ENCODE data around the gene PTPRG. TPM values are rescaled to one million over a fixed set of nuclear protein-coding genes. Genes with fewer than 3 reads are reported as not detected.

Gene PTPRG
- total RNA-seq, 1 donor from 2014 or later = 25.2 TPM

- no peak overlapping the region for H3K4me3 ChIP-seq (ENCODE audit: low read depth, low read length)
- DNase-seq (ENCODE audit: low read depth) = no peak
- no peak for TF ChIP-seq CTCF (IDR thresholded peaks at IDR 0.05; ENCODE audit: insufficient read depth, low read length, poor library complexity, severe bottlenecking)
Measured at GRCh38 chr3:62255758-62256157, 694.4 kb downstream of the PTPRG start.

GRCh38 chr3:62259924-62260323 is 698.6 kb downstream of the PTPRG start:
- Histone ChIP-seq H3K27me3 (ENCODE audit: control insufficient read depth, insufficient read depth, low read length) (no peaks in the 10 kb centered on the region), H3K4me3 (ENCODE audit: low read depth, low read length) (no peak overlapping the region), H3K36me3 (ENCODE audit: control insufficient read depth, insufficient read depth, low read length) (no peaks in the 10 kb centered on the region)
- TF ChIP-seq CTCF (IDR thresholded peaks at IDR 0.05; ENCODE audit: insufficient read depth, low read length, poor library complexity, severe bottlenecking) = no peak
- DNase-seq (ENCODE audit: low read depth) = no peak

More at GRCh38 chr3:62255758-62256157, 694.4 kb downstream of the PTPRG start:
- Histone ChIP-seq H3K27me3 (ENCODE audit: control insufficient read depth, insufficient read depth, low read length) (no peaks in the 10 kb centered on the region), H3K36me3 (ENCODE audit: control insufficient read depth, insufficient read depth, low read length) (no peaks in the 10 kb centered on the region)

GRCh38 chr3:62260655-62261054 is 699.3 kb downstream of the PTPRG start:
- Histone ChIP-seq H3K4me3 (ENCODE audit: low read depth, low read length) (no peak overlapping the region), H3K27me3 (ENCODE audit: control insufficient read depth, insufficient read depth, low read length) (no peaks in the 10 kb centered on the region), H3K36me3 (ENCODE audit: control insufficient read depth, insufficient read depth, low read length) (no peaks in the 10 kb centered on the region)
- no peak for DNase-seq (ENCODE audit: low read depth)
- no peak for TF ChIP-seq CTCF (IDR thresholded peaks at IDR 0.05; ENCODE audit: insufficient read depth, low read length, poor library complexity, severe bottlenecking)

GRCh38 chr3:62261121-62261520 is 699.8 kb downstream of the PTPRG start:
- no peaks in the 10 kb centered on the region for H3K27me3 ChIP-seq (ENCODE audit: control insufficient read depth, insufficient read depth, low read length)
- no peak for TF ChIP-seq CTCF (IDR thresholded peaks at IDR 0.05; ENCODE audit: insufficient read depth, low read length, poor library complexity, severe bottlenecking)
- no peak overlapping the region for H3K4me3 ChIP-seq (ENCODE audit: low read depth, low read length)
- DNase-seq (ENCODE audit: low read depth) = no peak
- no peaks in the 10 kb centered on the region for H3K36me3 ChIP-seq (ENCODE audit: control insufficient read depth, insufficient read depth, low read length)

GRCh38 chr3:62261736-62262135 is 700.4 kb downstream of the PTPRG start:
- TF ChIP-seq CTCF (IDR thresholded peaks at IDR 0.05; ENCODE audit: insufficient read depth, low read length, poor library complexity, severe bottlenecking) = no peak
- no peak for DNase-seq (ENCODE audit: low read depth)

GRCh38 chr3:62265528-62265927 is 704.2 kb downstream of the PTPRG start:
- no peaks in the 10 kb centered on the region for H3K27me3 ChIP-seq (ENCODE audit: control insufficient read depth, insufficient read depth, low read length)
- no peak overlapping the region for H3K4me3 ChIP-seq (ENCODE audit: low read depth, low read length)
- no peak for DNase-seq (ENCODE audit: low read depth)
- TF ChIP-seq CTCF (IDR thresholded peaks at IDR 0.05; ENCODE audit: insufficient read depth, low read length, poor library complexity, severe bottlenecking) = no peak
- no peaks in the 10 kb centered on the region for H3K36me3 ChIP-seq (ENCODE audit: control insufficient read depth, insufficient read depth, low read length)

More at GRCh38 chr3:62261736-62262135, 700.4 kb downstream of the PTPRG start:
- Histone ChIP-seq H3K36me3 (ENCODE audit: control insufficient read depth, insufficient read depth, low read length) (no peaks in the 10 kb centered on the region), H3K27me3 (ENCODE audit: control insufficient read depth, insufficient read depth, low read length) (no peaks in the 10 kb centered on the region), H3K4me3 (ENCODE audit: low read depth, low read length) (no peak overlapping the region)
